CD8-positive, alpha-beta T cell (primary cell): ENCODE results near the gene NAV2. TPM values are rescaled to one million over a fixed set of nuclear protein-coding genes. Genes with fewer than 3 reads are reported as not detected.

Experiments
- microRNA-seq: library from miRNA; unstranded; fragments of <30 nt; microRNA quantifications from one replicate; pipeline ENCODE4 v1.2.0, GENCODE V29; 2022; ENCODE audit warnings: borderline microRNAs expressed
- total RNA-seq, 46 experiments: library from RNA in 2 of 46; stranded (reverse) in 2 of 46; gene quantifications; one replicate each; pipeline ENCODE4 v1.2.3 and lab custom pipeline; 2021 to 2026

The NAV2 gene
- total RNA-seq, 2 experiments from 2014 or later: 0.39 to 1.3 TPM

Small RNAs within 50 kb of the gene (microRNA-seq; reads per million reads assigned to microRNA genes)
- gene MIR4694: not detected
